ENCODE results near the gene RACGAP1.
"Not testable (repeated sequence)": the region's sequence is repeated elsewhere in the genome, so short reads cannot be mapped to it uniquely, and the experiment has no call there.

- not testable (repeated sequence) for TF ChIP-seq POLR2A, CTCF, EP300 (IDR thresholded peaks at IDR 0.05)
These were observed 35.9 kb downstream of the RACGAP1 start for GRCh38 chr12:49989400-49989799.

Data from gastroesophageal sphincter (tissue), 3 donors.